Prostate gland (tissue), 2 donors: ENCODE data around the gene LIMS2. TPM values are rescaled to one million over a fixed set of nuclear protein-coding genes. Genes with fewer than 3 reads are reported as not detected.

Experiments used
- DNase-seq: peaks from one replicate; pipeline ENCODE4 v3.0.0-alpha.2; 2019; ENCODE audit warnings: low spot score
- H3K27ac ChIP-seq, 2 donors: fragments of 200-600 bp; sonication (generic); 2 replicates each; pipeline ENCODE4 v1.5.1; 2017 to 2019
- H3K27me3 ChIP-seq: fragments of 200-600 bp; sonication (generic); replicated peaks from 2 replicates; pipeline ENCODE4 v1.5.1; 2019; ENCODE audit not compliant: insufficient read depth
- H3K36me3 ChIP-seq, 2 donors: fragments of 200-600 bp; sonication (generic); 1 replicate in 1 of 2; 2 replicates in 1 of 2; pipeline versions ENCODE4 v1.5.1 to v1.8.1; 2017 to 2019
- H3K4me1 ChIP-seq: fragments of 200-600 bp; sonication (generic); replicated peaks from 2 replicates; pipeline ENCODE4 v1.5.1; 2019
- H3K4me3 ChIP-seq, 2 donors: fragments of 200-600 bp; sonication (generic); 2 replicates each; pipeline ENCODE4 v1.5.1; 2017 to 2019
- H3K9me3 ChIP-seq: fragments of 200-600 bp; sonication (generic); 2 replicates; pipeline ENCODE4 v1.5.1; 2017
- POLR2A ChIP-seq: fragments of 450-650 bp; IDR thresholded peaks from one replicate; pipeline ENCODE4 v1.6.1; 2016; ENCODE audit warnings: antibody characterized with exemption, mild to moderate bottlenecking
- POLR2AphosphoS5 ChIP-seq: sonication (generic); formaldehyde crosslinking; IDR thresholded peaks from one replicate; pipeline ENCODE4 v1.6.1; 2017; ENCODE audit warnings: antibody characterized with exemption
- WGBS: methylation state at CpG from one replicate; pipeline ENCODE4 v1.1.5; 2018; 5-methylcytosine and 5-hydroxymethylcytosine counted together
- intact Hi-C: fragments of 100-400 bp; cut with DNase I; formaldehyde crosslinking; loops from one replicate; pipeline ENCODE4 v1.14.2; 2022
- total RNA-seq, 2 donors: library from RNA; depleted of rRNA; stranded (reverse); fragments of >200 nt; gene quantifications; one replicate each; pipeline ENCODE4 v1.1.0, GENCODE V29; 2016
- TF ChIP-seq, protein P1 (sequence below), 4 experiments: fragments of 200-600 bp in 2 of 4; fragments of 450-650 bp in 2 of 4; sonication (generic) in 2 of 4; IDR thresholded peaks; 1 replicate in 3 of 4; 2 replicates in 1 of 4; pipeline ENCODE4 v1.5.1; 2016 to 2019; ENCODE audit warnings: antibody characterized with exemption in 4 of 4, mild to moderate bottlenecking in 2 of 4, moderate library complexity in 2 of 4

Gene LIMS2
- total RNA-seq, 2 donors from 2014 or later: 31.9 to 63.2 TPM

DNA sequence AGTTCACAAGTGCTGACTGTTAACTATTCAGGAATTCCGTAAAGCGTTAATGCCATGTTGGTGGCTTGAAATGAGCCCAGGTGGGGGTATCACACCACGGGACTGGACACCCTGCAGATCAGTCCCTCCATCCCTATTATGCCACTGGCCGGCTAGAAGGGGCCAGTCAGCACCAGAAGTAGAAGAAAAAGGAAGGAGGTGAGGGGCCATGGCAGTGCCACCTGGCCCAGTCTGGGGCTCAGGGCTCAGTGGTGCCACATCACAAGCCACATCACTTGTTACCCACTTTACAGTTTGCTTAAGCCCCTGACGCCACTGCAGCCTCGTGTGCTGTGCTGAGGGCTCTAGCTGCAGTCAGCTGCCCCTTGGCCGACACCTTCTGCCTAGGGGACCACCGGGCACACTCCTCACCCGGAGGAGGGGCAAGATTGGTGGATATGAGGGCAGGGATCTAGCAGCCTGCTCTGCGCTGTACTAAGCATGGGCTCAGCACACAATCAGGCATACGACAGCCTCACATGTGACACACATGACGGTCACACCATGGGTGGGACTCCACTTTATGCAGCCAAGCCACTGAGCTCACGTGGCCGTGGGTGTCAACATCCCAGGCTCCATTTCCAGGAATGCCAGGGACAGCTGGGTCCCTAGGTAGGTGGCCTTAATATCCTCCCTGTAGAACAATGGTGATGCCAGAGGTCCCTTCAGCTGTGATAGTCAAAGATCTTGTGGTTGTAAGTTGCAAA is 3.6 kb downstream of the LIMS2 start:
- no peaks in the 10 kb centered on the region for H3K9me3 ChIP-seq
- no peak overlapping the region for H3K27ac ChIP-seq
- intact Hi-C loops: loop anchor here (10.0 kb wide), 2 partner anchors 147 to 267 kb away; partner anchors contain the start of gene IWS1
- H3K36me3 ChIP-seq: no peaks in the 10 kb centered on the region
- no peak for TF ChIP-seq POLR2AphosphoS5
- no peak for TF ChIP-seq POLR2A
- H3K4me3 ChIP-seq: no peak overlapping the region
- no peaks in the 10 kb centered on the region for H3K27me3 ChIP-seq
- WGBS: 66% methylated on average over 14 of the region's 14 CpGs
- DNase-seq: no peak
- H3K4me1 ChIP-seq: no peaks in the 10 kb centered on the region

DNA sequence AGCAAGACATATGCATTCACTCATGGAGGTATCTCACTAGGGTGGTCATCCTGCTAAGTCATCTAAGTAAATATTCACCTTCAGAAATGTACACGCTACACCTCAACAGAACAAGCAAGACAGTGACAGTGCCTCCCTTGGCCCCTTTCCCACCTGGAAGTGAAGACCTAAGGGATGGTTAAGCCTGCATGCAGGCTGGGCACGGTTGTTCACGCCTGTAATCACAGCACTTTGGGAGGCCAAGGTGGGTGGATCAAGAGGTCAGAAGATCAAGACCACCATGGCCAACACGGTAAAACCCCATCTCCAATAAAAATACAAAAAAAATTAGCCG is 4.4 kb downstream of the LIMS2 start:
- intact Hi-C loops: loop anchor here (10.0 kb wide), 2 partner anchors 146 to 266 kb away; partner anchors contain the start of gene IWS1
- Histone ChIP-seq H3K4me3 (no peak overlapping the region), H3K4me1 (no peaks in the 10 kb centered on the region), H3K27me3 (no peaks in the 10 kb centered on the region), H3K27ac (no peak overlapping the region), H3K36me3 (no peaks in the 10 kb centered on the region), H3K9me3 (no peaks in the 10 kb centered on the region)
- no peak for DNase-seq
- TF ChIP-seq POLR2A (no peak), POLR2AphosphoS5 (no peak)
- TF ChIP-seq, protein P1, sequence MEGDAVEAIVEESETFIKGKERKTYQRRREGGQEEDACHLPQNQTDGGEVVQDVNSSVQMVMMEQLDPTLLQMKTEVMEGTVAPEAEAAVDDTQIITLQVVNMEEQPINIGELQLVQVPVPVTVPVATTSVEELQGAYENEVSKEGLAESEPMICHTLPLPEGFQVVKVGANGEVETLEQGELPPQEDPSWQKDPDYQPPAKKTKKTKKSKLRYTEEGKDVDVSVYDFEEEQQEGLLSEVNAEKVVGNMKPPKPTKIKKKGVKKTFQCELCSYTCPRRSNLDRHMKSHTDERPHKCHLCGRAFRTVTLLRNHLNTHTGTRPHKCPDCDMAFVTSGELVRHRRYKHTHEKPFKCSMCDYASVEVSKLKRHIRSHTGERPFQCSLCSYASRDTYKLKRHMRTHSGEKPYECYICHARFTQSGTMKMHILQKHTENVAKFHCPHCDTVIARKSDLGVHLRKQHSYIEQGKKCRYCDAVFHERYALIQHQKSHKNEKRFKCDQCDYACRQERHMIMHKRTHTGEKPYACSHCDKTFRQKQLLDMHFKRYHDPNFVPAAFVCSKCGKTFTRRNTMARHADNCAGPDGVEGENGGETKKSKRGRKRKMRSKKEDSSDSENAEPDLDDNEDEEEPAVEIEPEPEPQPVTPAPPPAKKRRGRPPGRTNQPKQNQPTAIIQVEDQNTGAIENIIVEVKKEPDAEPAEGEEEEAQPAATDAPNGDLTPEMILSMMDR (IDR thresholded peaks at IDR 0.05): no peak
- 68% methylated on average over 5 of the region's 5 CpGs for WGBS

DNA sequence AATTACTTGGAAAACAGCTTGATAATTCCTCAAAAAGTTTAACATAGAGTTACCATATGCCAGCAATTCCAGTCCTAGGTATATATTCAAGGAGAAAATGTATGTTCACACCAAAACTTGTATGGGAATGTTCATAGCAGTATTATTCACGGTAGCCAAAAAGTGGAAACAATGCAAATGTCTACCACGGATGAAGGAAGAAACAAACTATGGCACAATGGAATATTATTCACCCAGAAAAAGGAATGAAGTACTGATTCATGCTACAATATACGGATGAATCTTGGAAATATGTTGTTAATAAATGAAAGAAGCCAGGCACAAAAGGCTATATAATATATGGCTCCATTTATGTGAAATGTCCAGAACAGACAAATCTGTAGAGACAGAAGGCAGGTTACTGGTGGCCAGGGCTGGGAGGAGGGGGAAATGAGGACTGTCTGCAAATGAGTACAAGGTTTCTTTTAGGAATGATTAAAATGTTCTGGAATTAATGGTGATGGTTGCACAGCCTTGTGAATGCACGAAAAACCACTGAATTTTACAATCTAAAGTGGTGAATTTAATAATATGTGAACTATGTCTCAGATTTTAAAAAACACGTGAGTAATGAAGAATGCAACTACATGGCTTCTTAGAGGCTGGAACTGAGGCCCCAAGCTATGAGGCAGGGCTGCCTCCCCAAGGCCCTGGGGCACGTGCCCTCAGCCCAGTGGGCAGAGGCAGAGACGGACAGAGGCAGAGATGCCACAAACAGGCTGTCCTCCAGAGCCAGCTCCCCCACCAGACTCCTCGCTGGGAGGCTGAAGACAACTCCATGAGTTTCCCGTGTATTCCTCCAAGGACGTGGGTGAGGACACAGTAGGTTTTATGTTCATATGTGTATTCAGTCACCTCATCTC is 5.0 kb downstream of the LIMS2 start:
- H3K27me3 ChIP-seq: no peaks in the 10 kb centered on the region
- H3K36me3 ChIP-seq: no peaks in the 10 kb centered on the region
- H3K9me3 ChIP-seq: no peaks in the 10 kb centered on the region
- TF ChIP-seq POLR2AphosphoS5 (no peak), POLR2A (no peak)
- TF ChIP-seq, protein P1 (IDR thresholded peaks at IDR 0.05): no peak
- no peak for DNase-seq
- H3K27ac ChIP-seq: no peak overlapping the region
- 64% methylated on average over 10 of the region's 10 CpGs for WGBS
- no peak overlapping the region for H3K4me3 ChIP-seq
- H3K4me1 ChIP-seq: no peaks in the 10 kb centered on the region
- intact Hi-C loops: loop anchor here (10.0 kb wide), 2 partner anchors 146 to 266 kb away; partner anchors contain the start of gene IWS1

DNA sequence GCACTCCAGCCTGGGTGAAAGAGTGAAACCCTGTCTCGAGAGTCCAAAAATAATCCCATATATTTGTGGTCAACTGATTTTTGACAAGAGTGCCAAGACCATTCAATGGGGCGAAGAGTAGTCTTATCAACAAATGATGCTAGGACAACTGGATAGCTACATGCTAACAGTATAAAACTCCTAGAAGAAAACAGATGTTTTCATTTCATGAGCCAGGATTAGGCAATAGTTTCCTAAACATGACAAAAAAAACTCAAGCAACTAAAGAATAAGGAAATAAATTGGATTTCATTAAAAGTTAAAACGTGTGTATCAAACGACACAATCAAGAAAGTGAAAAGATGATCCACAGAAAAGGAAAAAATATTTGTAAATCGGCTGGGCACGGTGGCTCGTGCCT is 6.3 kb downstream of the LIMS2 start:
- no peak for DNase-seq
- TF ChIP-seq POLR2AphosphoS5 (no peak), POLR2A (no peak)
- TF ChIP-seq, protein P1 (IDR thresholded peaks at IDR 0.05): no peak
- Histone ChIP-seq H3K36me3 (no peaks in the 10 kb centered on the region), H3K4me3 (no peak overlapping the region), H3K4me1 (no peaks in the 10 kb centered on the region), H3K9me3 (no peaks in the 10 kb centered on the region), H3K27ac (no peak overlapping the region), H3K27me3 (no peaks in the 10 kb centered on the region)
- WGBS: 81% methylated on average over 7 of the region's 7 CpGs
- intact Hi-C loops: no loop called here

DNA sequence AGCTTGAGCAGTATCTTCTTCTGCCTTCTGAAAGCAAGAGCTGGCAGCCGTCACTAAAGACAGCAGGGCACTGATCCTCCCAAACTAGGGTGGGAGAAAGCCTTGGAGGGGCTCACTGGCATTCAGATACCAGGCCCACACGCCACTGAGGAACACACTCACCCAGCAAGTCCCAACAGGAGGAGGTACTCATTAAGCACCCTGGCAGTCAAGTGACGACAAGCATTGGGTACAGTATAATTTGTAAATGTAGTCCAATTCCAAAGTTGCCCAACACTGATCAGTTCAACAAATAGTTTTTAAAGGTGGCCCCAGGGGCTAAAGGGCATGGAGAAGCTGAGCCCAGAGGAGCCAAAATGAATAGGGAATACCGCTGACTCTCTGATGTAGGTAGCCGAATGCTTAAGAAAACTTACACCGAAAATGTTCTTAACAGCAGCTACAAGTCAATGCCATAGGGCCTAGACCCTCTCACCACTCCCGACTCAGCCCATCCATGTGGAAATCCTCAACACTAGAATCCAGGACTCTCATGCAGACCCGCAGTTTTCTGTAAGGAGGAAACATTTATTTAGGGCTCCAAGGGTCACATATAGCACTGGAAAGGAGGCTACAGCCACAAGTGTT is 9.9 kb downstream of the LIMS2 start:
- WGBS: 72% methylated on average over 8 of the region's 8 CpGs
- no peak for DNase-seq
- Histone ChIP-seq H3K9me3 (no peaks in the 10 kb centered on the region), H3K4me1 (no peaks in the 10 kb centered on the region), H3K27ac (peak overlapping the region in 1 of 2 donors; percentile 54), H3K36me3 (no peaks in the 10 kb centered on the region), H3K4me3 (no peak overlapping the region), H3K27me3 (peaks cover 2% of the 10 kb centered on the region)
- intact Hi-C loops: no loop called here
- no peak for TF ChIP-seq POLR2AphosphoS5
- TF ChIP-seq POLR2A: no peak
- TF ChIP-seq, protein P1 (IDR thresholded peaks at IDR 0.05): no peak
